ENCODE results near the gene C20orf144.
A peak's percentile ranks its signal among the peaks of the same experiment; 100 is the strongest.

The C20orf144 gene

DNA sequence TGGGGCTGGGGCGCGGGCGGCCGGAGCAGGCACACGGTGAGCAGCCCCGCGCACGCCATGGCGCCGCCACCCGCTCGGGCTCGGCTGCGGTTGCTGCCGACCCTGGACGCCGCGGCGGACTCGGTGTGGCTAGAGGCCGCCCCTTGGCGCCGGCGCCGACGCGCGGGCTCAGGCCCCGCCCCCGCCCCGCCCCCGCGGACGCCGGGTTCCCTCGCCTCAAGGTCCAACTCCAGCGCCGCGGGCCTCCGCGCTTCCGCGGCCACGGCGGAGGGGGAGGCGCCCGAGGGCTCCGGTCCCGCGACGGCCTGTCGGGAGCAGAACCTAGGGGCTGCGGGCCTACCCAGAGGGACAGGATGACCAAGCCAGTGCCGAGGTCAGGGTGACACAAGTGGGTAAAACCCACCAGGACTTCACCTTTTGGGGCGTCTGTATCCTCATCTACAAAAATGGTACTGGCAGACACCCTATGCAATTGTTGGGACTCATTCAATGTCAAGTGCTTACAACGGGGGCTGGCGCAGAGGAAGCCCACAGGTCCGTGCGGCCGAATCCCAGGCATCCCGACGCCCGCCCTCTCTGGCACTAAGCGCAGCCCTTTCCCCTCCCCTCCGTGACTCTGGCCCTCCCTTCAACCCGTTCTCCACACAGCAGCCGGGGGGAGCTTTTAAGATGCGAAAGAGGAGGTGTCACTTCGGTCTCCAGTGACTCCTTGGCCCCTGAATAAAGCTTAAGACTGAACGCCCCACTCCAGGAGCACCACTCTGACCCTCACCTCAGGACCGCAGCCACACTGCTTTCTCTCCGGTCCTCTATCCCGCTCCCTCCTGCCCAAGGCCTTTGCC, 12.4 kb downstream of the C20orf144 start, which contains the start of gene NECAB3:
TSS of gene NECAB3 (minus strand) at position 135 of the 842 bp plus-strand sequence. CDS start at position 59, 76 bp downstream.
- DNase-seq (ENCODE audit: low read depth): no peak
- H3K4me3 ChIP-seq (ENCODE audit: low read length): peak within 1 kb of the TSS; percentile 80
- TF ChIP-seq, protein P1, sequence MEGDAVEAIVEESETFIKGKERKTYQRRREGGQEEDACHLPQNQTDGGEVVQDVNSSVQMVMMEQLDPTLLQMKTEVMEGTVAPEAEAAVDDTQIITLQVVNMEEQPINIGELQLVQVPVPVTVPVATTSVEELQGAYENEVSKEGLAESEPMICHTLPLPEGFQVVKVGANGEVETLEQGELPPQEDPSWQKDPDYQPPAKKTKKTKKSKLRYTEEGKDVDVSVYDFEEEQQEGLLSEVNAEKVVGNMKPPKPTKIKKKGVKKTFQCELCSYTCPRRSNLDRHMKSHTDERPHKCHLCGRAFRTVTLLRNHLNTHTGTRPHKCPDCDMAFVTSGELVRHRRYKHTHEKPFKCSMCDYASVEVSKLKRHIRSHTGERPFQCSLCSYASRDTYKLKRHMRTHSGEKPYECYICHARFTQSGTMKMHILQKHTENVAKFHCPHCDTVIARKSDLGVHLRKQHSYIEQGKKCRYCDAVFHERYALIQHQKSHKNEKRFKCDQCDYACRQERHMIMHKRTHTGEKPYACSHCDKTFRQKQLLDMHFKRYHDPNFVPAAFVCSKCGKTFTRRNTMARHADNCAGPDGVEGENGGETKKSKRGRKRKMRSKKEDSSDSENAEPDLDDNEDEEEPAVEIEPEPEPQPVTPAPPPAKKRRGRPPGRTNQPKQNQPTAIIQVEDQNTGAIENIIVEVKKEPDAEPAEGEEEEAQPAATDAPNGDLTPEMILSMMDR (conservative IDR thresholded peaks at IDR 0.05; ENCODE audit: low read depth, low read length): no peak

DNA sequence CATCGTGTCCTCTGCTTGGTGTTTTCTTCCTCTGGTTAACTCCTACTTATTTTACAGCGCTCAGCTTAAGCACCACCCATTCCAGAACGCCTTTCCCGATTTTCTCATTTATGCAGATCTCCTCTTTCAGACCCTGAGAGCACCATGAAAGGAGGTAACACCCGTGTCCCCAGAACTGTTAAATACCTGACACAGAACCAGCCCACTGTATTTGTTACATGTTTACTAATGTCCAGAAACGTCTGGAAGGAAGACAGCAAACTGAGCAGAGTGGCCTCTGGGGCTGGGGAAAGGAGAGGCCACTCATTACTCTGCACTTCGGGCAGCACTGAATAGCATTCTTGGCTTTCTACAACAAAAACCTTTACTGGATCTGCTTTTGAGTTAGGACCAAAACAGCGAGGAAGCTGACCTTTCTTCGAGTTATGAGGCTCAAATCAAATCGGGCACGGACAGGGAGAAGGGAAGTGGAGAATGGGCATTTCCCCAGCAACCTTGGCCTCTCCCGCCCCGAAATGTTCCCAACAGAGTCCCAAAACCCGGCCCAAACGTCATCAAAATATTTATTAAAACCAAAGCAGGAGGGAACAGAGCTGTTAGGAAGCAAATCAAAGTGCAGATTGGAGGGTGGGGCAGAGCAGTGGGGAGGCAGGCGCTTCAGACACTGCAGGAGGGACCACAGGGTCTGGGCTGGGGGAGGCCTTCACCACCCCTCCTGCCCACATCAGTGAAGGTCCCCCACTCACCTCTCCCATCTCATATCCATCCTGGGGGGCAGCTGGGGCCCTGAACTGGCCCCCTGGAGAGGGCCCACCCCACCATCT, 13.2 kb downstream of the C20orf144 start:
- TF ChIP-seq, protein P1 (conservative IDR thresholded peaks at IDR 0.05; ENCODE audit: low read depth, low read length): no peak
- no peak for DNase-seq (ENCODE audit: low read depth)
- H3K4me3 ChIP-seq (ENCODE audit: low read length): peak overlapping the region; percentile 49

DNA sequence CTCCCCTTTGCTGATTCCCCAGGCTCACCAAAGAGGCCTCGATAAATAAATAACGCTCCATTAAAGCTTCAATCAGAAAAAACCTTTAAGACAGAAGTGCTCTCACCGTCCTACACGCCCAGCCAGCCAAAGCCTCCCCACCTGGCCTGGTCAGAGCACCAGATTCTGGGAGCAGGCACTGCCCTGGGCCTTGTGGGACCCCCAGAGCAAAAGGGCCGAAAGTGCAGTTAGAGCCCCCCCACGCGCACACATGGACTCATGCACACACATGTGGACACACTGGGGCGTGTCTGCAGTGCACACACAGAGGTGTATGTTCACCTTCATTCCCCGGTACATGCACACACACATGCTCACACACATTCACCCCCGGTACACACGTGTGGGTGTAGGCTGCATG, 14.0 kb downstream of the C20orf144 start:
- no peak for DNase-seq (ENCODE audit: low read depth)
- TF ChIP-seq, protein P1 (conservative IDR thresholded peaks at IDR 0.05; ENCODE audit: low read depth, low read length): no peak
- H3K4me3 ChIP-seq (ENCODE audit: low read length): no peak overlapping the region

DNA sequence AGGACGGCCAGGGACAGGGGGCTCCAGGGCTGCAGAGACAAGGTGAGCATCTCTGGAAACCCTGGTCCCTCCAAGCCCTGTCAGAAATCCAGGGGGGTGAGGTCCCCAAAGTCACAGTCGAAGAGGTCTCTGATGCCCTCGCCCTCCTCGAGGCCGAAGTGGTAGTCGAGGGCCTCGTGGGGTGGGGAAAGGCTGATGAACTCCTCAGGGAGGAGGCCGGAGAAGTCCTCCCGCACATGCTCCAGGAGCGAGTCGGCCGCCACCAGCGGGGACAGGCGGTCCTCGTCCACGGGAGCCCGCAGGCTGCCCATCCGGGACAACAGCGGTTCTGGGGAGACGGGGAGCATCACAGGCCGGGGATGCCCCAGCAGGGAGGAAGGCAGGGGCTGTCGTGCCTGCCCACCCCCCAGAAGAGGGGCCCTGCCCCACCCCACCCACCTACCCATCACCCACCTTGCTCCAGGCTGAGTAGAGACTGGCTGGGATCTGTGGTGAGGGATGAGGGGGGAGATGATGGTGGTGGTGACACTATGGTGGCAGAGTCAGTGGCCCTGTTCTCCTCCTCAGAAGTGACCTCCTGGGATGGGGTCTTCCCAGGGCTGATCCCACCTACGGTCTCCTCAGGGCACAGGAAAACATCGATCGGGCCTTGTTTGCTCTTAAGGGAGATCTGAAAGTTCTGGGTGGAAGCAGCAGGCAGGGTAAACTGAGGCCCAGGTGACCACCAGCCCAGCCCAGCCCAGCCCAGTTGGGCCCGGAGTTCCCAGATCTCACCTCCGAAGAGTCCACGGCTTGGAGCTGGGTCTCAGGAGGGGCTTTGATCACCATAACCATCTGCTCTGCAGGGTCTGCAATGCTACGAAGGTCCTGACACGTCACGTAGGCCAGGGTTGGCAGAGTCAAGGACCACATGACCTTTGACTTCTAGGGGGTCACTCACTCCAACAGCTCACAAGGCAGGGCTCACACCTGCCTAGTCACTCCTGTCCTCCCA, 14.8 kb downstream of the C20orf144 start:
- TF ChIP-seq, protein P1 (conservative IDR thresholded peaks at IDR 0.05; ENCODE audit: low read depth, low read length): no peak
- DNase-seq (ENCODE audit: low read depth): no peak
- H3K4me3 ChIP-seq (ENCODE audit: low read length): no peak overlapping the region

DNA sequence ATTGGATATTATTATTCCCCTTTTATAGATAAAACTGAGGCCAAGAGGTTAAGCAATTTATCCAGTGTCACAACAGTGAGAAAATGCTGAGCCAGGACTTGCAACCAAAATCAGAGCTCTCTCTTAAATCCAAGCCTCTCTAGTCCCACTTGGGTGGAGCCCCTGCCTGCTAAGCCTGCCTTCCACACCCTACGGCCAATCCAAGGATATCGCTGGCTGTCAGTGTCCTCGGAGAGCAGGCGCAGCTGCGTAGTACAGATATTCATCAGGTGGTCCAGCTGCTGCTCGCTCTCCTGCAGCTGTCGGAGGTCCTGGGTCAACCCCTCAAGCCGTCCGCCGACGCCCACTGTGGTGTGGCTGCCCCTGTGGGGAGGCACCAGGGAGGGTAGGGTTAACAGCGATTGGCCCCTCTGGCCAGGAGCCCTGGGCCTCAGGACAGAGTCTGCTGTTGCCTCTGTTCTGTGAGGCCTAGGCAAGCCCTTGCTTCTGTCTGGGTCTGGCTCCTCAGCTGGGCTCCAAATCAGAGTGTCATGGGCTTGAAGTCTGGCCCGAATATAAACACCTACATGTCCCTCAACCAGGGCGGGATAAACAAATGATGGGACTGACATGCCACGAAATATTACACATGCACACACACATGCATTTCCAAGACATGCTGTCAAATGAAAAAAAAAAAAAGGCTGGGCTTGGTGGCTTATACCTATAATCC, 16.0 kb downstream of the C20orf144 start:
- no peak for DNase-seq (ENCODE audit: low read depth)
- TF ChIP-seq, protein P1 (conservative IDR thresholded peaks at IDR 0.05; ENCODE audit: low read depth, low read length): no peak
- no peak overlapping the region for H3K4me3 ChIP-seq (ENCODE audit: low read length)

Measured in retinal pigment epithelial cell (primary cell).